RCC 7860 (cell line): ENCODE results near the gene S100A13.
A peak's percentile ranks its signal among the peaks of the same experiment; 100 is the strongest.
"Not testable (repeated sequence)": the region's sequence is repeated elsewhere in the genome, so short reads cannot be mapped to it uniquely, and the experiment has no call there.

Source experiments
- DNase-seq: peaks from one replicate; pipeline ENCODE4 v3.0.0-alpha.2; 2015; ENCODE audit warnings: low spot score
- FAIRE-seq: peaks from 2 replicates; lab custom pipeline; 2012; peaks lifted over from hg19 to GRCh38; lab: Jason Lieb, UNC

Gene S100A13

DNA sequence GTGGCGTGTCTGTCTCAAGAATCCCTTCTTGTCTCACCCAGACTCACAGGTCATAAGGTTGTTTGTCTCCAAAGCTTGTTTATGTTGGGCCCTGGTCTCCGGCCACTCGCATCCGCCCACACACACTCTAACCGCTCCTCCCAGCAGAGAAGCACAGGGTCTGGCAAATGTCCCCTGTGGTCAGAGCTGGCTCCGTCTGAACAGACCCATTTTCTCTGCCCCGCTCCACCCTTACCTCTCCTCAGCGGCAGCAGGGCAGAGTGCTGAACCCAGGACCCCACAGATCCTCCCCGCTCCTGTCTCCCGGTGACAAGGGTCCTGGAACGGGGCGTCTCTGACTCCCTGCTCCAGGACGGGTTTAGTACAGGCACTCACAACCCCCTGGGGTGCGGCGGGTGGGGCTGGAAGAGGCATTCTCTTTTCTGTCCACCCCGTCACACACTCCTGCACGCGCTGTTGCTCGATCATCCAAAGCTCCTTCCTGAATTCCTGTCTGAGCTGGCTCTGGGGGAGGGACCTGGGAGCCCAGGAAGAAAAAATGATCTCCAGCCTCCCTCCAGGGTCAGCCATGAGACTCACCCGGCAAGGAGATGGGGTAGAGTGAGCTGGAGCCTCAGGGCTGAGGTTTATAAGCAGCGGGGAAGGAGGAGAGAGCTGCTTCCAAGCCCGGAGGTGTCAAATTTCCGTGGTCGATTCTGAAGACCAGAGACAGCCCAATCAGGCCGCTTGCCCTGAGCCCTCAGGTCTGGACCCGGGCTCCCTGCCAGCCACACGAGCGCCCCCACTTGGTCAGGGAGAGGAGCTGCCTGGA, at the start of gene S100A13:
TSS of gene S100A13 (minus strand) at position 602 of the 811 bp plus-strand sequence. CDS start 1,033 bp downstream, outside the sequence.
- DNase-seq (peak; percentile 95), FAIRE-seq (peak; percentile 82)

- DNase-seq, result no peak
- FAIRE-seq, result no peak
Observed at GRCh38 chr1:153673511-153673910, 46.2 kb upstream of the S100A13 start.

GRCh38 chr1:153671628-153672353, 44.5 kb upstream of the S100A13 start:
- not testable (repeated sequence) for DNase-seq
- FAIRE-seq, result peak; percentile 24

DNA sequence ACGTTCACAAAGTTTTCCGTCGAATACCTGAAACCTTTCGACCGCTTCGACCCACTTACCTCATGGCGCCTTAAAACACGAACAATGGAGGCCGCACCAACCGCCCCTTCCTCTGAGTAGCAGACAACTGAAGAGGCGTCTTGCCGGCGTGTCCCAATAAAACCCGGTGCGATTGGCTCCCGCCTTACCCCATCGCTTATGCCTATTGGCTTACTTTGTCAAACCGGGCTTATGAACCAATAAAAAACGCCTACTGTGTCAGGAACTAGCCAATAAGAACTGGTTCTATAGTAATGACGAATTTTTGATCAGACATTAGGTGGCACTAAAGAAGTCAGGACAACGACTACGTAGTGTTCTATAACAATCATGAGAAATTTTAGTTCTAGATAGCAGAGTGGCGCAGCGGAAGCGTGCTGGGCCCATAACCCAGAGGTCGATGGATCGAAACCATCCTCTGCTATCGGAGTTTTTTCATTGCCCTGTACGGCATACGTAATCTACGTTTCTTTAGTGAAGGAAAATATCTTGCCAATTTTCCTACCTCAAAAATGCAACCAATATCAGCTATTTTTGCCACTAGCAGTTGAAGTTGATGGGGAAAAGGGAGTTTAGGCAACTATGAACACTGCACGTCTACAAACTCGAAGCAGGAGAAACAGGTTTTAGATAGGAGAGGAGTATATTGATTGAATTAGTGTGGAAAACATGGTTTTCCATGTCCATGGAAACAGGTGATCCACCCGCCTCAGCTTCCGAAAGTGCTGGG, 43.7 kb upstream of the S100A13 start, which contains the start of gene ILF2:
TSS of gene ILF2 (minus strand) at position 135 of the 769 bp plus-strand sequence. CDS start at position 64, 71 bp downstream.
- peak; percentile 98 for FAIRE-seq
- peak; percentile 100 for DNase-seq

GRCh38 chr1:153670257-153670858, 43.1 kb upstream of the S100A13 start:
- no peak for DNase-seq
- FAIRE-seq, result no peak

GRCh38 chr1:153669606-153670005, 42.3 kb upstream of the S100A13 start:
- no peak for FAIRE-seq
- DNase-seq, result no peak

- DNase-seq, FAIRE-seq: not testable (repeated sequence)
Observed at GRCh38 chr1:153668672-153669071, 41.4 kb upstream of the S100A13 start.

DNA sequence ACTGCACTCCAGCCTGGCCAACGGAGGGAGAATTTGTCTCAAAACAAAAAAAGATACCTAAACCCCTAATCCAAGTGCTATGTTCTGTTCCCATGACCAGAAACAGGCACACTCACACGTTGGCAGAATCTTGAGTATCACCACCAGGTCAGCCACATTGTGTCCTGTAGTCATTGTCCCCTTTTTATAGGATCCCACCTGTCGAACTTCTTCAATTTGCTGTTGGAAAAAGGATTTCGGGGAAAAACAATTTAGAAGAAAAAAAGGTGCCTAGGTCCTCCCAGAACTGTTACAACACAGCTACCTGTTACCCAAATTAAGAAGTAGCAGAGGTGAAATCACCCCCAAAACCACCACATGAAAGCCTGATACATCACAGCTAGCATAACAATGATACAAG, 40.1 kb upstream of the S100A13 start:
- FAIRE-seq, result no peak
- no peak for DNase-seq

DNA sequence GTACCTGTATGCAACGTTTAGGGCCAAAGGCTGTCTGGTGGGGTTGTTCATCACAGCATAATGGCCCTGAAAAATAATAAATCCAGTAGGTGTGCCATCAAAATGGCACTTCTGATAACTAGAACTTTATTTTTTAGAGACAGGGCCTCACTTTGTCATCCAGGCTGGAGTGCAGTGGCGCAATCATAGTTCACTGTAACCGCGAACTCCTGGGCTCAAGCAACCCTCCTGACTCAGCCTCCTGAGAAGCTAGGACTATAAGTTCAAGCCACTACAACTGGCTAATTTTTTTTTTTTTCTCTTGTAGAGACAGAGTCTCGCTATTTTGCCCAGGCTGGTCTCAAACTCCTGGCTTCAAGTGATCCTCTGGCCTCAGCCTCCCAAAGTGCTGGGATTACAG, 35.9 kb upstream of the S100A13 start:
- no peak for DNase-seq
- FAIRE-seq, result no peak

DNA sequence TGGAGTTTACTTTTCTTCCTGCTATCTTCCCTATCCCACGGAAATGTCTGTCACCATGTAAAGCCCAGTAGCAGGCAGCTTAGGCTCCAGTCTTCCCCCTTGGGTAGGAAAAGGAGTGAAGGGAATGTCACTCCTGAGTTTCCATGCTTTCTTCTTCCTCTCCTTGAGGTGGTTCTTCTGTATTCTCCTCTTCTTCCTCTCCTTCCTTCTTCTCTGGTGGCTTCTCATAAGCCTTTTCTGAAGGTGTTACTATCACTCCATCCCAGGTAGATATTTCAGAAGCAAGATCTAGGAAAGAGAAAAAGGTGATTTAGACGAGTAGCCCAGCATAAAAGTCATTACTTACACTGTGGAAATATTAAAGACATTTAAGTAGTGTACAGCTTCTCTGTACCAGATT, 35.0 kb upstream of the S100A13 start:
- no peak for FAIRE-seq
- no peak for DNase-seq

GRCh38 chr1:153661111-153661708, 33.9 kb upstream of the S100A13 start:
- FAIRE-seq (no peak), DNase-seq (no peak)

GRCh38 chr1:153659656-153660055, 32.4 kb upstream of the S100A13 start:
- no peak for FAIRE-seq
- DNase-seq, result no peak

- DNase-seq (no peak), FAIRE-seq (no peak)
Observed at GRCh38 chr1:153659175-153659534, 31.9 kb upstream of the S100A13 start.

DNA sequence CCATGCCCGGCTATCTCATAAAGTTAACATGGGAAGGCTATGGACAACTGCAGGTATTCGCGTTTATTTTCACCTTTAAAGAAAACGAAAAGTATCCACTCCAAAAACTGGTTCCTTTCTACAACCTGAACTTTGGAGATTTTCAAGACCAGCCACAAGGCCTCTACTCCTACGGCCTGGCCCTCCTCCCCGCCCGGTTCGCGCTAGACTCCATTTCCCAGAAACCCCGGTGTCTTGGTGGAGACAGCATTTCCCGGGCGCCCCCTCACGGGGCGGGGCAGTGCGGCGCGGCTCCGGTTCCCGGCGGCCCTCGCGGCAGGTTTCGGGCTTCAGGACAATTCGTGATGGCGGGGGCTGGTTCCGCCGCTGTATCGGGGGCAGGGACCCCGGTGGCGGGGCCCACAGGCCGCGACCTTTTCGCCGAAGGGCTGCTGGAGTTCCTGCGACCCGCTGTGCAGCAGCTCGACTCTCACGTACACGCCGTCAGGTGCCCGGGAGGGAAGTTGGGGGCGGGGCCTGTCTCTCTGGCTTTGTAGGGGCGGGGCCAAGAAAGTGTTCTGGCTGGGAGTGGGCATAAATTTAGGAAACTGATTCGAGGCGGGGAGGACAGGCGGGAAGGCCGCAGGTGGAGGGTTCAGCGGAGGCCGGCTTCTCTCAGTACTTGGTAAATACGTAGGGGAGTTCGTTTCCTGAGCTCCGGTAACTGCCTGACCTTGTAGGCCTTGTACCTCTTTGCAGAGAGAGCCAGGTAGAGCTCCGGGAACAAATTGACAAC, 31.3 kb upstream of the S100A13 start, which contains the start of gene SNAPIN:
TSS of gene SNAPIN (plus strand) at position 304 of the 775 bp plus-strand sequence. CDS start at position 345, 41 bp downstream.
- FAIRE-seq (peak; percentile 17), DNase-seq (peak; percentile 61)

- FAIRE-seq (no peak), DNase-seq (no peak)
Observed at GRCh38 chr1:153655333-153655732, 28.0 kb upstream of the S100A13 start.

DNA sequence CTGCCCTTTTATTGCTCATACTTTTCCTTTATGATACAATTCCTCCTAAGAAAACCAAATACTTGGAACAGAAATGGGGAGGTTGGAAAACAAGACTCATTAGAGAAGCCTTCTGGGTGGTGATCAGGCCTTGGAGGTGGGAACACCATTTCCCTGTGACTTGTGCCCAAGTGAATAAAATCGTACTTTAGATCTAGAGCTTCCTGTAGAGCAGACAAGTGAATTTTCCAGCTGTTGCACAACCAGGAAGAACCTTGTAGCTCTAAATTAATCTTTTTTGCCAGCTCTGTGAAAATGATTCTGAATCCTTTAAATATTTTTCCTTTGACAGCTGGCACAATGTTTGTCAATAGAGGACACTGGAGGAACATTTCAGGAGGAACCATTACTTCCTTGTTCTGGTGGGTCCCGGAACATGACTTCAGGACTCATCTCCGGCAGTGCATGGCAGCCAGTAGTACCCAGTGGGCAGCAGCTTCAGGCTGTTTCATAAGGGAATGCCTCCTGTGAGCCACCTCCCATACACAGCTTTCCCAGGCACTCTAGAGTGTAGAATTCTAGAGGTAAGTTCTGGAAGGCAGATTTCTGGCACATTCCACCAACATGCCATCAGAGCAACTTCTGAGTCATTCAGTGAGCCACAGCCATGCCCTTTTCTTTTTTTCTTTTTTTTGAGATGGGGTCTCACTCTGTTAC, 25.6 kb upstream of the S100A13 start:
- FAIRE-seq, result no peak
- peak; percentile 45 for DNase-seq

- DNase-seq (no peak), FAIRE-seq (no peak)
Observed at GRCh38 chr1:153651771-153652170, 24.5 kb upstream of the S100A13 start.

- no peak for DNase-seq
- no peak for FAIRE-seq
Observed at GRCh38 chr1:153649863-153650235, 22.5 kb upstream of the S100A13 start.
